HPDE6-E6E7 (cell line): ENCODE data around the gene SET.
A peak's percentile ranks its signal among the peaks of the same experiment; 100 is the strongest.
"Not testable (repeated sequence)": the region's sequence is repeated elsewhere in the genome, so short reads cannot be mapped to it uniquely, and the experiment has no call there.

Experiments
- DNase-seq: peaks from one replicate; pipeline ENCODE4 v3.0.0; 2011; ENCODE audit warnings: missing footprints; ENCODE audit errors: extremely low spot score

Gene SET

GRCh38 chr9:128687453-128687852 lies 1.6 kb upstream of the SET start:
- no peak for DNase-seq

GRCh38 chr9:128689293-128689774 lies 312 bp downstream of the SET start:
- no peak for DNase-seq

- DNase-seq, result no peak
These were observed 1.0 kb downstream of the SET start for GRCh38 chr9:128689820-128690683.

DNA sequence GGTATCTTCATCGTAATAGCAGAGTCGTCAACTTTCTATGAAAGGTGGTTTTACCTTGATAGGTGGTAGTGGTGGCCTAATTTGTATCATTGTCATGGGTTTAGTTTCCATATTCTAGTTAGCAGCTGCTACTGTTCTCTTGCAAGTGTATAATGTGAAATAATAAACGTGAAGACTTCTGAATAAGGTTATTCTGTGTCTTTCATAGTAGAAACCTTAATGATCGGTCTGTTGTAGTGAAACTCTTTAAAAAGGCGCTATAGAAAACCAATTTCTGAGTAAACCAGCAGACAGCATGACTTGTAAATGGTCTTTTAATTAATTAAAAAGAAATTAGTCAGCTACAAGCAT lies 1.6 kb downstream of the SET start:
- no peak for DNase-seq

GRCh38 chr9:128693738-128694137 lies 4.7 kb downstream of the SET start:
- not testable (repeated sequence) for DNase-seq

GRCh38 chr9:128694344-128694743 lies 5.3 kb downstream of the SET start:
- no peak for DNase-seq

DNA sequence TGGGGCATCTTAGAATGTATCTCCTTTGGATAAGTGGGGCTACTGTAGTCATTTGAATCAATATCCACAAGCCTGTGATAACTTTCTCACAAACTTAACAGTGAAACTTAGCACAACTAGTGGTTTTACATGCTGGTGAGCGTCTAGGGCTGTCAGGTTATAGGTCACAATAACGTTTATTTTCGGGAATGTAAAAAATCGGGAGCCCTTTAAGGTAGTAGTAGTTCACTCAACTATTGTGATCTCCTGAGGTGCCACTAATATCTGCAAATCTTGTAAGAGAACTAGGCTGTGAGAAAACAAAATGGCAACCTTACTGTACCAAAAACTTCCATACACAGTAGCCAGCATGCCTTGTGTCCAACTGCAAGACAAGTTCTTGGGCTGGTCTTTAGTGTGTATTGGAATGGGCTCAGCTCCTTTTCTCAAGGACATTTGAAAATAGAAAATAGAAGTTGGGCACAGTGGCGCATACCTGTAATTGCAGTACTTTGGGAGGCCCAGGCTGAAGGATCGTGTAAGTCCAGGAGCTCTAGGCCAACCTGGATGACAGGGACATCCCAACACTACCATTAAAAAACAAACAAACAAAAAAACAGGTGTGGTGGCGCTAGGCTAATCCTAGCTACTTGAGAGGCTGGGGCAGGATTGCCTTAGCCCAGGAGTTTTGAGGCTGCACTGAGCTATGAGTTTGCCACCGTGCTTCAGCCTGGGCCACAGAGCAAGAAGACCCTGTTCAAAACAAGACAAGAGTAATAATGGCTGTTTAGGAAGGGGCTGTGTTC lies 8.1 kb downstream of the SET start:
- DNase-seq, result no peak

- not testable (repeated sequence) for DNase-seq
These were observed 10.2 kb downstream of the SET start for GRCh38 chr9:128699096-128699795.

- no peak for DNase-seq
These were observed 12.3 kb downstream of the SET start for GRCh38 chr9:128701227-128701854.

- DNase-seq, result peak; percentile 87
These were observed 13.5 kb downstream of the SET start, which contains the start of gene PKN3 for GRCh38 chr9:128702445-128702948. TSS of gene PKN3 (plus strand) at chr9:128702503. CDS start at chr9:128702916, 413 bp downstream.

DNA sequence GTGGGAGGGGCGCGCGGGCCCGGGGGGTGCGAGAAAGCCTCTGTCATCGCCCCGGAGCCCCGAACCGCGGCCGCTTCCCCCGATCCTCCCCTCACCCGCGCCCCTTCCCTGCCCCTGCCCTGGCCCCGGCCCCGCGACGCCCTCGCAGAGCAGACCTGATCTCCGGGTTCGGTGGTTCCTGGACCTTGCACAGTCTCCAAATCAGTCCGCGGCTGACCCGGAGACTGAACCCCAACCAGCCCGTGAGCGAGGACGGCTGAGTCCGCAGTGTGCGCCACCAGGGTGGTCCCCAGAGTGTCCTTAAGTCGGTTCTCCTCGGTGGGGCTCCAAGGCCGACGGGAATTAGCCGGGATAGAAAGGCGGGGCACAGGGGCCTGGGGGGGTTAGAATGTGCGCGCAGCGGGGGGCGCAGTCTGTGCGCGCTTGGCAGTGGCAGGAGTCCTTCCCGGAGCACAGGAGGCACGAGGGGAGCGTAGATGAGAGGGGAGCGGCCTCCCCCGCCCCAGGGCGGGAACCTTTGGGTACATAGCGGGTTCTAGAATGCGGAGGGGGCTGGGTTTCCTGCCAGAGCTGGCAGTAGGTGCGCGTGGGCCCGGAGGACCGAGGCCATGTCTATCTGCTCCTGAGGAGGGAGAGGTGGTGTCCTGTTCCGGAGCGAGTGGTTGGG lies 14.1 kb downstream of the SET start:
- no peak for DNase-seq

DNA sequence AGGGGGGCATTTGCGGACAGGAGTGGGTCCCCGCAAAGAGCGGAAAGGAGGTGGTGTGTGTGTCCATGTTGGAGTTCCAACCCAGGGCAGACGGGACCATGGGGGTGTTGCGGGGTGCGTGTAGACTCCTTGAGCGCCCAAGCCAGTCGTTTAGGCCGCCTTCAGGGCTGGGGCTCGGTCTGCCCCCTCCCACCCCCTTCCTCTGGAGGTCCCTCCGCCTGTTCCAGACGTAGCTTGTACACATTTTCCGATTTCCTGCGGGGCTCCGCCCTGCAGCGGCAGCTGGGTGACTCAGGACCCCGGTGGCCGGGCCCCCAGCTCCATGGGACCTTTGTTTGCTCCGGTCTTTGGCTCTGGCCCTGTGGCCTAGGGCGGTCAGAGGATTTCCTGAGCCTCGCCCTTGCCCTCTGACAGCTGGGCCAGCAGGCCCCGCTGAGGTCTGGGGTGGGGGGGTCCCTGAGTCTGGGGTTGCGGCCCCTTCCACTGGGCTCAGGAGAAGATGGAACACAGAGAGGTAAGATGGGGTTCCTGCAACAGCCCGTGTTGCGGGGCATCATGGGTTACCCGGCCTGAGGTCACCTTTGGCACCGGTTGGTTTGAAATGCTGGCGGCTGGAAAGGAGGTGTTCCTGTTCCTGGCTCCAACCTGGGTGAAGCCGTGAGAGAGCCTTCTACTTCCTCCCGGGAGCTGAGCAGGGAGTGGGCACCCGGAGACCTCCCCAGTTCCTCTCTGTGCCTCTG lies 14.8 kb downstream of the SET start:
- no peak for DNase-seq

GRCh38 chr9:128704356-128704670 lies 15.3 kb downstream of the SET start:
- no peak for DNase-seq

DNA sequence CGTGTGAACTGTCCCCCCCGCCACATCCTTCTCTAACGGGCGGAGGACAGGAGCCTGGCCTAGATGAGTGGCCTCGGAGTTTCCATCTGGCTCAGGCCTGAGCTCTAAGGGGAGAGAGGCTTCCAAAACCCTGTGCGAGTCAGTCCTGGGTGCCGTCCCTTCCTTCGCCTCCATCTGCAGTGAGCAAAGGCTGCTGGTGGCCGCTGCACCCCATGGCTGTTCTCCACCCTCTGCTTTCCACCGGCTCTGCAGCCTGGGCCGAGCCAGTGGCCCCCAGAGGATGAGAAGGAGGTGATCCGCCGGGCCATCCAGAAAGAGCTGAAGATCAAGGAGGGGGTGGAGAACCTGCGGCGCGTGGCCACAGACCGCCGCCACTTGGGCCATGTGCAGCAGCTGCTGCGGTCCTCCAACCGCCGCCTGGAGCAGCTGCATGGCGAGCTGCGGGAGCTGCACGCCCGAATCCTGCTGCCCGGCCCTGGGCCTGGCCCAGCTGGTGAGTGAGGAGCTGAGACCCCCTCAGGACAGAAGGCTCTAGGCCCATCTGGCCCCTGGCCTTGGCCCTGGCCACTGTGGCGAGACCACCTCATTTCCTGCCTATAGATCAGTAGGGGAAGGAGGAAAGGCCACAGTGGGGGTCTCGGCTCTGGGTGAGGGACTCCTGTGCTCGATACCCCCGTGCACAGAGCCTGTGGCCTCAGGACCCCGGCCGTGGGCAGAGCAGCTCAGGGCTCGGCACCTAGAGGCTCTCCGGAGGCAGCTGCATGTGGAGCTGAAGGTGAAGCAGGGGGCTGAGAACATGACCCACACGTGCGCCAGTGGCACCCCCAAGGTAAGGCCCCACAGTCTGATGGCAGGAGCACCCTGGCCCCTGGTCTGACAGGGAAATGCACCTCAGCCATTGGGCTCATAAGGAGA lies 16.3 kb downstream of the SET start:
- DNase-seq, result no peak

GRCh38 chr9:128706045-128706444 lies 17.0 kb downstream of the SET start:
- no peak for DNase-seq

DNA sequence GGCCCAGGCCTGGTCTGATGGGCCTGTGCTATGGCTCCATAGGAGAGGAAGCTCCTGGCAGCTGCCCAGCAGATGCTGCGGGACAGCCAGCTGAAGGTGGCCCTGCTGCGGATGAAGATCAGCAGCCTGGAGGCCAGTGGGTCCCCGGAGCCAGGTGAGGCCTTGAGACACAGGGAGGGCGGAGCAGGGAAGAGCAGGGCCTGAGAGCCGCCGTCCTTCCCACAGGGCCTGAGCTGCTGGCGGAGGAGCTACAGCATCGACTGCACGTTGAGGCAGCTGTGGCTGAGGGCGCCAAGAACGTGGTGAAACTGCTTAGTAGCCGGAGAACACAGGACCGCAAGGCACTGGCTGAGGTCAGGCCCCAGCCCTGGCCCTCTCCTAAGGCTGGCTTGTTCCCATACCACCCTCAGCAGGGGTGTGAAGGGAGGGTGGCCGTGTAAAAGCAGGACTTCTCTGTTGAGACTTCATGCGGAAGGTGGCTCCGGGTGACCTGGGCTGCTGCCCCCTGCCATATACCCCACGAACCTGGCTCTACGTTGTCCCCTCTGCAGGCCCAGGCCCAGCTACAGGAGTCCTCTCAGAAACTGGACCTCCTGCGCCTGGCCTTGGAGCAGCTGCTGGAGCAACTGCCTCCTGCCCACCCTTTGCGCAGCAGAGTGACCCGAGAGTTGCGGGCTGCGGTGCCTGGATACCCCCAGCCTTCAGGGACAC lies 17.8 kb downstream of the SET start:
- DNase-seq, result no peak

GRCh38 chr9:128707446-128707845 lies 18.4 kb downstream of the SET start:
- DNase-seq, result no peak
